HEK293T (cell line): ENCODE results near the gene SLC22A9.

Experiments
- ARNT ChIP-seq: fragments of 450-650 bp; IDR thresholded peaks from 2 replicates; pipeline ENCODE4 v1.6.1; 2017; ENCODE audit warnings: mild to moderate bottlenecking
- BHLHE40 ChIP-seq: fragments of 450-650 bp; IDR thresholded peaks from 2 replicates; pipeline ENCODE4 v1.6.1; 2016; ENCODE audit warnings: mild to moderate bottlenecking, moderate library complexity, borderline replicate concordance
- CTBP1 ChIP-seq: fragments of 450-650 bp; IDR thresholded peaks from 2 replicates; pipeline ENCODE4 v1.6.1; 2016; ENCODE audit warnings: borderline replicate concordance
- ELF4 ChIP-seq: fragments of 450-650 bp; IDR thresholded peaks from 2 replicates; pipeline ENCODE4 v1.6.1; 2017; ENCODE audit warnings: antibody characterized with exemption
- FOXA1 ChIP-seq: fragments of 450-650 bp; IDR thresholded peaks from 2 replicates; pipeline ENCODE4 v1.6.1; 2016; ENCODE audit warnings: mild to moderate bottlenecking
- FOXK2 ChIP-seq: fragments of 450-650 bp; IDR thresholded peaks from 2 replicates; pipeline ENCODE4 v1.6.1; 2016; ENCODE audit warnings: mild to moderate bottlenecking
- FOXM1 ChIP-seq: fragments of 450-650 bp; IDR thresholded peaks from 2 replicates; pipeline ENCODE4 v1.6.1; 2017; ENCODE audit warnings: mild to moderate bottlenecking, borderline replicate concordance
- HDGF ChIP-seq: fragments of 450-650 bp; IDR thresholded peaks from 2 replicates; pipeline ENCODE4 v1.6.1; 2017; ENCODE audit warnings: antibody characterized with exemption, borderline replicate concordance
- LEF1 ChIP-seq: fragments of 450-650 bp; IDR thresholded peaks from 2 replicates; pipeline ENCODE4 v1.6.1; 2017; ENCODE audit warnings: mild to moderate bottlenecking, borderline replicate concordance
- PKNOX1 ChIP-seq: fragments of 450-650 bp; IDR thresholded peaks from 2 replicates; pipeline ENCODE4 v1.6.1; 2016
- SP1 ChIP-seq: fragments of 450-650 bp; IDR thresholded peaks from 2 replicates; pipeline ENCODE4 v1.6.1; 2017
- SUZ12 ChIP-seq: fragments of 450-650 bp; IDR thresholded peaks from 2 replicates; pipeline ENCODE4 v1.6.1; 2016; ENCODE audit warnings: mild to moderate bottlenecking
- TARDBP ChIP-seq: fragments of 450-650 bp; IDR thresholded peaks from 2 replicates; pipeline ENCODE4 v1.6.1; 2016
- ZNF384 ChIP-seq: fragments of 450-650 bp; IDR thresholded peaks from 2 replicates; pipeline ENCODE4 v1.6.1; 2016

DNA sequence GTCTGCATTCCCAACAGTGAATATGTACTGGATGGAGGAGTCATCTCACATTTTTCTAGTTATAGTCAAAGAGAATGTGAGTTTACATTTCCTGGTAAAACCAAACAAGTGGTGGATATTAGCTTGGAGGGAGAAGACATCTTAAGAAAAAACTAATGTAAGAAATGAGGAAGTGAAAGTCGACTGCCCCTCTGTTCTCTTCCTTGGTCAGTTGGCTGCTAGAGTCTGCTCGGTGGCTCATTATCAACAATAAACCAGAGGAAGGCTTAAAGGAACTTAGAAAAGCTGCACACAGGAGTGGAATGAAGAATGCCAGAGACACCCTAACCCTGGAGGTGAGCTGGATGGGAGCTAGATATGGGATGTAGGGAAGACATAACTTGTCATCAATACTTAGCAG is 5.8 kb downstream of the SLC22A9 start:
- TF ChIP-seq SP1 = no peak
- no peak for TF ChIP-seq CTBP1
- no peak for TF ChIP-seq BHLHE40
- TF ChIP-seq FOXM1 = no peak
- TF ChIP-seq HDGF = no peak
- no peak for TF ChIP-seq SUZ12
- TF ChIP-seq TARDBP = no peak
- TF ChIP-seq ARNT = no peak
- no peak for TF ChIP-seq FOXA1
- TF ChIP-seq FOXK2 = no peak
- no peak for TF ChIP-seq PKNOX1
- TF ChIP-seq ELF4 = no peak
- no peak for TF ChIP-seq ZNF384
- TF ChIP-seq LEF1 = no peak
